A673 (cell line): Measurements from ENCODE around the gene VAPA. TPM values are rescaled to one million over a fixed set of nuclear protein-coding genes. Genes with fewer than 3 reads are reported as not detected.

Source experiments
- BruUV-seq: library from RNA; stranded (reverse); fragments of 400-500 nt; replicated peaks from 2 replicates; lab custom pipeline; 2021; lab: Mats Ljungman, UMichigan
- CTCF ChIA-PET: fragments of 300-600 bp; sonication (Branson Sonifier 250); formaldehyde crosslinking; loops from one replicate; lab custom pipeline; 2022; ENCODE audit warnings: antibody characterized with exemption; lab: Charles Lee
- POLR2A ChIA-PET: fragments of 300-600 bp; sonication (Branson Sonifier 250); formaldehyde crosslinking; loops from one replicate; lab custom pipeline; 2022; ENCODE audit warnings: antibody characterized with exemption; ENCODE audit not compliant: low non-redundant PET; lab: Charles Lee
- DNase-seq: peaks from one replicate; pipeline ENCODE4 v3.0.0-alpha.2; 2015; ENCODE audit warnings: low spot score
- H3K27ac ChIP-seq: fragments of 200-600 bp; sonication (generic); 2 replicates; pipeline ENCODE4 v1.5.1; 2016; ENCODE audit warnings: mixed run types, low read depth, mild to moderate bottlenecking, mixed read lengths, antibody characterized with exemption, low read length; ENCODE audit not compliant: poor library complexity, severe bottlenecking
- H3K27me3 ChIP-seq: fragments of 200-600 bp; sonication (generic); replicated peaks from 2 replicates; pipeline ENCODE4 v1.6.1; 2017; ENCODE audit warnings: mixed run types, low read depth, mild to moderate bottlenecking, mixed read lengths, antibody characterized with exemption, low read length; ENCODE audit not compliant: insufficient read depth, poor library complexity
- H3K36me3 ChIP-seq: fragments of 200-600 bp; sonication (generic); 2 replicates; pipeline ENCODE4 v1.6.1; 2016; ENCODE audit warnings: mixed run types, mild to moderate bottlenecking, mixed read lengths, antibody characterized with exemption, low read length; ENCODE audit not compliant: insufficient read depth, poor library complexity, severe bottlenecking
- H3K4me1 ChIP-seq: fragments of 200-600 bp; sonication (generic); 2 replicates; pipeline ENCODE4 v1.6.1; 2017; ENCODE audit warnings: mixed run types, mild to moderate bottlenecking, mixed read lengths, antibody characterized with exemption, low read length; ENCODE audit not compliant: insufficient read depth, poor library complexity, severe bottlenecking
- H3K4me3 ChIP-seq: fragments of 200-600 bp; sonication (generic); 2 replicates; pipeline ENCODE4 v1.5.1; 2016; ENCODE audit warnings: low read depth, mixed run types, mild to moderate bottlenecking, mixed read lengths, low read length; ENCODE audit not compliant: poor library complexity, severe bottlenecking
- H3K9me3 ChIP-seq: fragments of 200-600 bp; sonication (generic); 2 replicates; pipeline ENCODE4 v1.6.1; 2016; ENCODE audit warnings: mixed run types, low read depth, mild to moderate bottlenecking, mixed read lengths, antibody characterized with exemption, low read length; ENCODE audit not compliant: poor library complexity, severe bottlenecking
- CTCF ChIP-seq: fragments of 300-800, 200-600 bp; sonication (generic); conservative IDR thresholded peaks from 2 replicates; pipeline ENCODE4 v1.5.1; 2017; ENCODE audit warnings: low read depth, mild to moderate bottlenecking, antibody characterized with exemption, low read length, moderate library complexity, mixed read lengths
- EZH2 ChIP-seq: fragments of 200-600 bp; sonication (generic); IDR thresholded peaks from 2 replicates; pipeline ENCODE4 v1.6.1; 2017; ENCODE audit warnings: borderline replicate concordance, low read depth, mild to moderate bottlenecking, mixed read lengths, antibody characterized with exemption, low read length; ENCODE audit not compliant: poor library complexity, severe bottlenecking
- intact Hi-C: fragments of 100-400 bp; cut with micrococcal nuclease; formaldehyde crosslinking; loops from one replicate; pipeline ENCODE4 v1.10.0; 2022; ENCODE audit not compliant: unreplicated experiment
- total RNA-seq: library from RNA; stranded (reverse); gene quantifications from 2 replicates; pipeline ENCODE4 v1.2.3, GENCODE V29; 2021

VAPA gene
- total RNA-seq, 1 experiment from 2014 or later: 185 TPM

- no peak overlapping the region for H3K27ac ChIP-seq
- ChIA-PET CTCF (no interaction called here), POLR2A (no interaction called here)
- no peaks in the 10 kb centered on the region for H3K27me3 ChIP-seq
- no peak overlapping the region for H3K4me3 ChIP-seq
- H3K36me3 ChIP-seq: no peaks in the 10 kb centered on the region
- H3K9me3 ChIP-seq: no peaks in the 10 kb centered on the region
- H3K4me1 ChIP-seq: peaks cover 72% of the 10 kb centered on the region
- DNase-seq: no peak
- BruUV-seq: no TSS peak
- TF ChIP-seq CTCF (no peak), EZH2 (no peak)
- intact Hi-C loops: loop anchor here (10.0 kb wide), 1 partner anchor 220 kb away; the partner anchor contains the start of gene RAB31
Observed at GRCh38 chr18:9924371-9924943, 10.6 kb downstream of the VAPA start.

- Histone ChIP-seq H3K4me3 (no peak overlapping the region), H3K9me3 (no peaks in the 10 kb centered on the region), H3K27me3 (no peaks in the 10 kb centered on the region), H3K4me1 (peaks cover 72% of the 10 kb centered on the region), H3K27ac (no peak overlapping the region), H3K36me3 (no peaks in the 10 kb centered on the region)
- BruUV-seq: no TSS peak
- intact Hi-C loops: loop anchor here (10.0 kb wide), 1 partner anchor 221 kb away; the partner anchor contains the start of gene RAB31
- DNase-seq: no peak
- ChIA-PET POLR2A (no interaction called here), CTCF (no interaction called here)
- TF ChIP-seq EZH2 (no peak), CTCF (no peak)
Observed at GRCh38 chr18:9925369-9925768, 11.6 kb downstream of the VAPA start.

- Histone ChIP-seq H3K4me1 (peaks cover 76% of the 10 kb centered on the region), H3K4me3 (no peak overlapping the region), H3K9me3 (no peaks in the 10 kb centered on the region), H3K36me3 (no peaks in the 10 kb centered on the region), H3K27me3 (no peaks in the 10 kb centered on the region), H3K27ac (no peak overlapping the region)
- no peak for TF ChIP-seq EZH2
- TF ChIP-seq CTCF: no peak
- ChIA-PET POLR2A (no interaction called here), CTCF (no interaction called here)
- DNase-seq: no peak
- intact Hi-C loops: loop anchor here (10.0 kb wide), 1 partner anchor 221 kb away; the partner anchor contains the start of gene RAB31
- BruUV-seq: no TSS peak
Observed at GRCh38 chr18:9925795-9926194, 12.0 kb downstream of the VAPA start.
